K562 (cell line): ENCODE measurements around the gene KISS1R. TPM values are rescaled to one million over a fixed set of nuclear protein-coding genes. Genes with fewer than 3 reads are reported as not detected.
A peak's percentile ranks its signal among the peaks of the same experiment; 100 is the strongest.

Source experiments
- HCFC1 ChIP-seq: IDR thresholded peaks from 2 replicates; pipeline ENCODE4 v1.6.1; 2012; ENCODE audit warnings: low read depth, low read length, improper control_type of control experiment
- HNRNPH1 ChIP-seq: fragments of 200-400 bp; formaldehyde crosslinking; optimal IDR thresholded peaks from 2 replicates; pipeline ENCODE3; 2017; ENCODE audit warnings: low read depth, mild to moderate bottlenecking, low read length, moderate library complexity
- LARP7 ChIP-seq: fragments of 450-650 bp; IDR thresholded peaks from 2 replicates; pipeline ENCODE4 v1.6.1; 2016
- LCOR ChIP-seq: sonication (generic); formaldehyde crosslinking; IDR thresholded peaks from 2 replicates; pipeline ENCODE4 v1.8.0; 2022; ENCODE audit warnings: mild to moderate bottlenecking, missing genetic modification reagents
- NCOA1 ChIP-seq: fragments of 450-650 bp; IDR thresholded peaks from 2 replicates; pipeline ENCODE4 v1.6.1; 2016; ENCODE audit warnings: low read depth
- PHF21A ChIP-seq: fragments of 450-650 bp; IDR thresholded peaks from 2 replicates; pipeline ENCODE4 v1.6.1; 2017; ENCODE audit warnings: low read depth, borderline replicate concordance
- STAG1 ChIP-seq: sonication (generic); formaldehyde crosslinking; IDR thresholded peaks from 2 replicates; pipeline ENCODE4 v1.5.0; 2020; ENCODE audit warnings: missing genetic modification reagents, borderline replicate concordance
- TCF3 ChIP-seq: sonication (generic); formaldehyde crosslinking; IDR thresholded peaks from 2 replicates; pipeline ENCODE4 v1.4.0; 2020; ENCODE audit warnings: mild to moderate bottlenecking, missing genetic modification reagents
- polyA plus RNA-seq, 8 experiments: library from polyadenylated mRNA; depleted of rRNA in 4 of 8; stranded (reverse) in 5 of 8; unstranded in 3 of 8; fragments of >200 nt; fragmentation: Nextera tagmentation in 2 of 8; fragmentation: Illumina TruSeq in 1 of 8; extraction: Ambion mirVana in 2 of 8; extraction: Trizol in 1 of 8; gene quantifications; 2 replicates each; pipeline versions ENCODE4 v1.2.1 to v1.2.3, GENCODE V29; 2011 to 2014; ENCODE audit warnings: inconsistent platforms in 1 of 8, missing spikeins in 1 of 8
- total RNA-seq, 7 experiments: library from RNA; depleted of rRNA in 6 of 7; stranded (reverse); fragments of >200 nt in 6 of 7; fragmentation: Illumina TruSeq in 2 of 7; extraction: Trizol in 2 of 7; gene quantifications; 2 replicates each; pipeline versions ENCODE4 v1.2.1 to v1.2.3, GENCODE V29; 2011 to 2021; ENCODE audit warnings: low replicate concordance in 1 of 7
- TF ChIP-seq, protein P1 (sequence below), 3 experiments: fragments of 200-800 bp in 1 of 3; fragments of 250-450 bp in 1 of 3; fragments of 450-650 bp in 1 of 3; sonication (Bioruptor Pico) in 1 of 3; sonication (Bioruptor generic) in 1 of 3; formaldehyde crosslinking in 1 of 3; IDR thresholded peaks; 2 replicates each; pipeline versions ENCODE4 v1.6.1 to v1.8.0; 2016 to 2022; ENCODE audit warnings: mild to moderate bottlenecking in 2 of 3, missing genetic modification characterization in 2 of 3, missing compliant biosample characterization in 1 of 3, moderate library complexity in 1 of 3
- TF ChIP-seq, protein P2 (sequence below), 2 experiments: fragments of 450-650 bp; formaldehyde crosslinking in 1 of 2; IDR thresholded peaks; 2 replicates each; pipeline versions ENCODE4 v1.4.0 to v1.6.1; 2014 to 2020; ENCODE audit warnings: mild to moderate bottlenecking in 2 of 2, borderline replicate concordance in 1 of 2, low read depth in 1 of 2
- TF ChIP-seq, protein P3 (sequence below): fragments of 200-800 bp; sonication (Bioruptor generic); IDR thresholded peaks from 2 replicates; pipeline ENCODE4 v1.6.1; 2017; ENCODE audit warnings: missing genetic modification characterization, missing compliant biosample characterization

The KISS1R gene
- total and polyA plus RNA-seq, 9 of the 15 experiments (the other 6 are each of a cell fraction or from before 2014, with no cell fraction given), result 0.37 to 39.4 (median 2.0) TPM

DNA sequence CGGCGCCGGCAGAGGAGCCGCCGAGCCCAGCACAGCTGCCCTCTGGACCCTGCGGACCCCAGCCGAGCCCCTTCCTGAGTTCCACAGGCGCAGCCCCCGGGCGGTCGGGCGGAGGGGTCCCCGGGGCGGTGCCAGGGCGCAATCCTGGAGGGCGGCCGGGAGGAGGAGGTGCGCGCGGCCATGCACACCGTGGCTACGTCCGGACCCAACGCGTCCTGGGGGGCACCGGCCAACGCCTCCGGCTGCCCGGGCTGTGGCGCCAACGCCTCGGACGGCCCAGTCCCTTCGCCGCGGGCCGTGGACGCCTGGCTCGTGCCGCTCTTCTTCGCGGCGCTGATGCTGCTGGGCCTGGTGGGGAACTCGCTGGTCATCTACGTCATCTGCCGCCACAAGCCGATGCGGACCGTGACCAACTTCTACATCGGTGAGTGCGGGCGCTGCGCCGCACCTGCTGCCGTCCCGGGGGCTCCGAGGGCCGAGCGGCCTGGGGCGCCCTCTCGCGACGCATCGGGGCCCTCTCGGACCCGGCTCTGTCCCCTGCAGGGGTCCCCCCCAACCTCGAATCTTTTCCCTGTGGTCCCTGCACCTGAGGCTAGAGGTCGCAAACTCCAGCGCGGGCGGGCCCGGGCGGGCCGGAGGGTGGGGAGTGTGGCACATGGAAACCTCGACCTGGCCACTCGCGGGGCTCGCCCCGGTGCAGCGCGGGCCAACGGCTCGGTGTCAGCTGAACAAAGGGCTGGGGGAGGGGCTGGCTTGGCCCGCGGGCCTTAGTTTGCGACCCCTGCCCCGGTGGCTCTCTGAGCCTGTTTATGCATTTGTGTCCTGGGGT is at the start of gene KISS1R (continued):
- TF ChIP-seq, protein P1, sequence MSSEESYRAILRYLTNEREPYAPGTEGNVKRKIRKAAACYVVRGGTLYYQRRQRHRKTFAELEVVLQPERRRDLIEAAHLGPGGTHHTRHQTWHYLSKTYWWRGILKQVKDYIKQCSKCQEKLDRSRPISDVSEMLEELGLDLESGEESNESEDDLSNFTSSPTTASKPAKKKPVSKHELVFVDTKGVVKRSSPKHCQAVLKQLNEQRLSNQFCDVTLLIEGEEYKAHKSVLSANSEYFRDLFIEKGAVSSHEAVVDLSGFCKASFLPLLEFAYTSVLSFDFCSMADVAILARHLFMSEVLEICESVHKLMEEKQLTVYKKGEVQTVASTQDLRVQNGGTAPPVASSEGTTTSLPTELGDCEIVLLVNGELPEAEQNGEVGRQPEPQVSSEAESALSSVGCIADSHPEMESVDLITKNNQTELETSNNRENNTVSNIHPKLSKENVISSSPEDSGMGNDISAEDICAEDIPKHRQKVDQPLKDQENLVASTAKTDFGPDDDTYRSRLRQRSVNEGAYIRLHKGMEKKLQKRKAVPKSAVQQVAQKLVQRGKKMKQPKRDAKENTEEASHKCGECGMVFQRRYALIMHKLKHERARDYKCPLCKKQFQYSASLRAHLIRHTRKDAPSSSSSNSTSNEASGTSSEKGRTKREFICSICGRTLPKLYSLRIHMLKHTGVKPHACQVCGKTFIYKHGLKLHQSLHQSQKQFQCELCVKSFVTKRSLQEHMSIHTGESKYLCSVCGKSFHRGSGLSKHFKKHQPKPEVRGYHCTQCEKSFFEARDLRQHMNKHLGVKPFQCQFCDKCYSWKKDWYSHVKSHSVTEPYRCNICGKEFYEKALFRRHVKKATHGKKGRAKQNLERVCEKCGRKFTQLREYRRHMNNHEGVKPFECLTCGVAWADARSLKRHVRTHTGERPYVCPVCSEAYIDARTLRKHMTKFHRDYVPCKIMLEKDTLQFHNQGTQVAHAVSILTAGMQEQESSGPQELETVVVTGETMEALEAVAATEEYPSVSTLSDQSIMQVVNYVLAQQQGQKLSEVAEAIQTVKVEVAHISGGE (CRISPR knock-in tag; IDR thresholded peaks at IDR 0.05), result peak in 1 of 3 experiments; percentile 66; a peak in 1 of 6 replicates
- TF ChIP-seq TCF3 (CRISPR knock-in tag) (peak; percentile 49; the same call in 1 of the 2 replicates), HNRNPH1 (no peak), LARP7 (no peak), NCOA1 (0 out of 2 replicates have a peak, but pooled peaks have one; percentile 12), STAG1 (CRISPR knock-in tag) (peak; percentile 96), HCFC1 (0 out of 2 replicates have a peak, but pooled peaks have one; percentile 18), LCOR (CRISPR knock-in tag) (peak; percentile 59; the same call in 1 of the 2 replicates), PHF21A (0 out of 2 replicates have a peak, but pooled peaks have one; percentile 47)
- TF ChIP-seq, protein P2, sequence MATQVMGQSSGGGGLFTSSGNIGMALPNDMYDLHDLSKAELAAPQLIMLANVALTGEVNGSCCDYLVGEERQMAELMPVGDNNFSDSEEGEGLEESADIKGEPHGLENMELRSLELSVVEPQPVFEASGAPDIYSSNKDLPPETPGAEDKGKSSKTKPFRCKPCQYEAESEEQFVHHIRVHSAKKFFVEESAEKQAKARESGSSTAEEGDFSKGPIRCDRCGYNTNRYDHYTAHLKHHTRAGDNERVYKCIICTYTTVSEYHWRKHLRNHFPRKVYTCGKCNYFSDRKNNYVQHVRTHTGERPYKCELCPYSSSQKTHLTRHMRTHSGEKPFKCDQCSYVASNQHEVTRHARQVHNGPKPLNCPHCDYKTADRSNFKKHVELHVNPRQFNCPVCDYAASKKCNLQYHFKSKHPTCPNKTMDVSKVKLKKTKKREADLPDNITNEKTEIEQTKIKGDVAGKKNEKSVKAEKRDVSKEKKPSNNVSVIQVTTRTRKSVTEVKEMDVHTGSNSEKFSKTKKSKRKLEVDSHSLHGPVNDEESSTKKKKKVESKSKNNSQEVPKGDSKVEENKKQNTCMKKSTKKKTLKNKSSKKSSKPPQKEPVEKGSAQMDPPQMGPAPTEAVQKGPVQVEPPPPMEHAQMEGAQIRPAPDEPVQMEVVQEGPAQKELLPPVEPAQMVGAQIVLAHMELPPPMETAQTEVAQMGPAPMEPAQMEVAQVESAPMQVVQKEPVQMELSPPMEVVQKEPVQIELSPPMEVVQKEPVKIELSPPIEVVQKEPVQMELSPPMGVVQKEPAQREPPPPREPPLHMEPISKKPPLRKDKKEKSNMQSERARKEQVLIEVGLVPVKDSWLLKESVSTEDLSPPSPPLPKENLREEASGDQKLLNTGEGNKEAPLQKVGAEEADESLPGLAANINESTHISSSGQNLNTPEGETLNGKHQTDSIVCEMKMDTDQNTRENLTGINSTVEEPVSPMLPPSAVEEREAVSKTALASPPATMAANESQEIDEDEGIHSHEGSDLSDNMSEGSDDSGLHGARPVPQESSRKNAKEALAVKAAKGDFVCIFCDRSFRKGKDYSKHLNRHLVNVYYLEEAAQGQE (IDR thresholded peaks at IDR 0.05; ENCODE audit: borderline replicate concordance), result peak; percentile 93
- TF ChIP-seq, protein P2 (CRISPR knock-in tag; IDR thresholded peaks at IDR 0.05; ENCODE audit: low read depth), result 0 out of 2 replicates have a peak, but pooled peaks have one; percentile 53
- TF ChIP-seq, protein P3, sequence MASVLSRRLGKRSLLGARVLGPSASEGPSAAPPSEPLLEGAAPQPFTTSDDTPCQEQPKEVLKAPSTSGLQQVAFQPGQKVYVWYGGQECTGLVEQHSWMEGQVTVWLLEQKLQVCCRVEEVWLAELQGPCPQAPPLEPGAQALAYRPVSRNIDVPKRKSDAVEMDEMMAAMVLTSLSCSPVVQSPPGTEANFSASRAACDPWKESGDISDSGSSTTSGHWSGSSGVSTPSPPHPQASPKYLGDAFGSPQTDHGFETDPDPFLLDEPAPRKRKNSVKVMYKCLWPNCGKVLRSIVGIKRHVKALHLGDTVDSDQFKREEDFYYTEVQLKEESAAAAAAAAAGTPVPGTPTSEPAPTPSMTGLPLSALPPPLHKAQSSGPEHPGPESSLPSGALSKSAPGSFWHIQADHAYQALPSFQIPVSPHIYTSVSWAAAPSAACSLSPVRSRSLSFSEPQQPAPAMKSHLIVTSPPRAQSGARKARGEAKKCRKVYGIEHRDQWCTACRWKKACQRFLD, result peak; percentile 69; the same call in 1 of the 2 replicates
